Brain microvascular endothelial cell (primary cell): ENCODE data around the gene MRPL43.

Source experiments
- DNase-seq: peaks from one replicate; pipeline ENCODE4 v3.0.0-alpha.2; 2020
- H3K27ac ChIP-seq: fragments of 250-450 bp; sonication (Bioruptor Pico); 2 replicates; pipeline ENCODE4 v1.5.1; 2020; ENCODE audit warnings: mild to moderate bottlenecking, moderate library complexity
- H3K27me3 ChIP-seq: fragments of 250-450 bp; sonication (Bioruptor Pico); replicated peaks from 2 replicates; pipeline ENCODE4 v1.5.1; 2020; ENCODE audit warnings: mild to moderate bottlenecking
- H3K36me3 ChIP-seq: fragments of 250-450 bp; sonication (Bioruptor Pico); replicated peaks from 2 replicates; pipeline ENCODE4 v1.5.1; 2020; ENCODE audit warnings: mild to moderate bottlenecking
- H3K4me3 ChIP-seq: 2 replicates; pipeline ENCODE4 v1.5.1; 2011; ENCODE audit warnings: low read depth, mild to moderate bottlenecking, control low read depth, low read length, moderate library complexity
- in situ Hi-C: cut with HindIII; loops from 2 replicates; pipeline ENCODE4 v1.10.0; 2017; ENCODE audit warnings: low sequenced_read_pairs, low pct_ligation_motif_present
- TF ChIP-seq, protein P1 (sequence below): IDR thresholded peaks from 2 replicates; pipeline ENCODE4 v1.5.1; 2011; ENCODE audit warnings: low read depth, mild to moderate bottlenecking, moderate library complexity, low read length, control low read depth, inconsistent platforms; ENCODE audit errors: missing control alignments

The MRPL43 gene

DNA sequence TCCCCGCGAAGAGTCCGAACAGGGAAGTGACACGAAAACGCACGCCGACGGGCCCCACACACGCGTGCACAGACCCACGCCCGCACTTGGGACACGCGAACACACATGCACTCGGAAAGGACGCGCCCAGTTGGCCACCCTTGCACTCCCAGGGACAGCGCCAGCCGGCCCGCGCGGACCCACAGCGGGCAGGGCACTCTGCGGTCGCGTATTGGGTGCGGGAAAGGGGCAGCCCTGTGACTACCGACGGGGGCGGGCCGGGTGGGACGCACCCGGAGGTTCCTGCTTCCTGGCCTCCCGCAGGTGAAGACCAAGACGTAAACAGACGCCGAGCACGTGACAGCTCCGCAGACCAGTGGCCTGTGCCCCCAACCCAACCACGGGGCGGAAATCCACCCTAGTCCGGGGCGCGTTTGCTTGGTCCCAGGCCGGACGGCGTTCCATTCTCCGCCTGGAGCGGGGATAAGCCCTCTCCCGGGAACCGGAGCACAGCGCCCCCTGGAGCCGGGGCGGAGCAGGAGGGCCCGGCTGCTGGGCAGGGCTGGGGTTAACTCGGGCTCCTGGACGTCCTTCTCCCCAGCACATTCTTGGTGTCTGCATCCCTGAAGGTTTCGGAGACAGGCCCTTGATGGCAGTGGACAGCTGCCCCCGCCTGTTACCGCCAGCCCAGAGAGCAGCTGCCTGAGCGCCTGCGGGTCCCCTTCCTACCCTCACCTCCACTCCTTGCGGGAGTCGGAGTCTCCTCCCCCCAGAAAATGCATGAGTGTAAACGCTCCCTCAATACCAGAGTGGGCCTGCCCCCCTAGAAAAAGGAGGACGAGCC lies 10.3 kb upstream of the MRPL43 start:
- DNase-seq: peak; percentile 53
- peaks cover 18% of the 10 kb centered on the region for H3K36me3 ChIP-seq
- peak overlapping the region; percentile 95 for H3K27ac ChIP-seq
- H3K4me3 ChIP-seq: peak overlapping the region; percentile 81
- in situ Hi-C loops: no loop called here
- no peaks in the 10 kb centered on the region for H3K27me3 ChIP-seq
- TF ChIP-seq, protein P1, sequence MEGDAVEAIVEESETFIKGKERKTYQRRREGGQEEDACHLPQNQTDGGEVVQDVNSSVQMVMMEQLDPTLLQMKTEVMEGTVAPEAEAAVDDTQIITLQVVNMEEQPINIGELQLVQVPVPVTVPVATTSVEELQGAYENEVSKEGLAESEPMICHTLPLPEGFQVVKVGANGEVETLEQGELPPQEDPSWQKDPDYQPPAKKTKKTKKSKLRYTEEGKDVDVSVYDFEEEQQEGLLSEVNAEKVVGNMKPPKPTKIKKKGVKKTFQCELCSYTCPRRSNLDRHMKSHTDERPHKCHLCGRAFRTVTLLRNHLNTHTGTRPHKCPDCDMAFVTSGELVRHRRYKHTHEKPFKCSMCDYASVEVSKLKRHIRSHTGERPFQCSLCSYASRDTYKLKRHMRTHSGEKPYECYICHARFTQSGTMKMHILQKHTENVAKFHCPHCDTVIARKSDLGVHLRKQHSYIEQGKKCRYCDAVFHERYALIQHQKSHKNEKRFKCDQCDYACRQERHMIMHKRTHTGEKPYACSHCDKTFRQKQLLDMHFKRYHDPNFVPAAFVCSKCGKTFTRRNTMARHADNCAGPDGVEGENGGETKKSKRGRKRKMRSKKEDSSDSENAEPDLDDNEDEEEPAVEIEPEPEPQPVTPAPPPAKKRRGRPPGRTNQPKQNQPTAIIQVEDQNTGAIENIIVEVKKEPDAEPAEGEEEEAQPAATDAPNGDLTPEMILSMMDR: peak; percentile 95

DNA sequence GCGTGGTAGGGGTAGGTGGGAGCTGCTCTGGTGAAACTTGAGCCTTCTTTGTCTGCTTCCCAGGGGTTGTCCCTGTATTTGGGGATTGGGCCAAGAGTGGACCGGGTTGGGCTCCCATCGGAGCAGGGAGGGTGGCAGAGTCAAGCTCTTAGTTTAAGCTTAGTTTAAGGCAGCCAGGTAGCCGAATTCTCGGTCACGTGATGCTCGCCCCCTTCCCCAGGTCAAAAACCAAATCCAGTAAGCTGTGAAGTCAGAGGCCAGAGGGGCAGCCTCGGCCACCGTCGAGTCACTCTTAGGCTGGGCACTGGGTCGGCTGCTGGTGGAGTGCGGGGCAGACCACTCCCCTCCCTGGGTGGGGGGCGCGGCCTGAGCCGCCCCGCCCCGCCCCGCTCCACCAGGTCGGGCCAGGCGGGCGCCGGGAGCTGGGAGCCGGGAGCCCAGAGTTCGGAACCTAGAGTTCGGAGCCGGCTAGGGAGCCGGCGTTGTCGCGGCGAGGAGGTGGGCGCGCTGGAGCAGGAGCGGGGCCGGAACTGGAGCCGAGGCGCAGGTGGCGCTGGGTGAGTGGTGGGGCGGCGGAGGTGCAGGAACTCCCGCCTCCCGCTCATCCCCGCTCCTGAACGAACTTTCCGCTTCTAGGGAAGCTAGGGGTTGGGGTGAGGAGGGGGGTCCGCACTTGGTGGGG lies 9.5 kb upstream of the MRPL43 start:
- Histone ChIP-seq H3K36me3 (peaks cover 18% of the 10 kb centered on the region), H3K27ac (no peak overlapping the region), H3K27me3 (no peaks in the 10 kb centered on the region), H3K4me3 (peak overlapping the region; percentile 81)
- no peak for DNase-seq
- in situ Hi-C loops: no loop called here
- TF ChIP-seq, protein P1: no peak

DNA sequence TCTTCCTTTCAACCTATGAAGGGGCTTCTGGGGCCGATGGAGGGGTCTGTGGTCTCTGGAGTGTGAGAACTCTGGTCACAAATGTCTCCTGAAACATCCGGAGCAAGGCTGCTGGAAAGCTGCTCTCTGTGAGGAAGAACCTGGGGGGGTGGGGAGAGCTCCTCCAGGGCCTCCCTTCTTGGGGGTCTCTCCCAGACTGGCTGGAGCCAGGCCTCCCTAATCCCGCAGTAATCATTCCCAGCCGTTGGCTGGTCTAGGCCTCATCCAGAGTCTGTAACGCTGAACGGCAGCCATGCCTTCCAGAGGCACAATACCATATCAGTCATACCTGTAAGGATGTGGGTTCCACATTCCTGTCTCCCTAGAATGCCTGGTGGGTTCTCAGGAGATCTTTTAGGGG lies 7.9 kb upstream of the MRPL43 start:
- no peaks in the 10 kb centered on the region for H3K27me3 ChIP-seq
- no peak for DNase-seq
- TF ChIP-seq, protein P1: no peak
- in situ Hi-C loops: no loop called here
- H3K36me3 ChIP-seq: peaks cover 28% of the 10 kb centered on the region
- no peak overlapping the region for H3K27ac ChIP-seq
- no peak overlapping the region for H3K4me3 ChIP-seq

DNA sequence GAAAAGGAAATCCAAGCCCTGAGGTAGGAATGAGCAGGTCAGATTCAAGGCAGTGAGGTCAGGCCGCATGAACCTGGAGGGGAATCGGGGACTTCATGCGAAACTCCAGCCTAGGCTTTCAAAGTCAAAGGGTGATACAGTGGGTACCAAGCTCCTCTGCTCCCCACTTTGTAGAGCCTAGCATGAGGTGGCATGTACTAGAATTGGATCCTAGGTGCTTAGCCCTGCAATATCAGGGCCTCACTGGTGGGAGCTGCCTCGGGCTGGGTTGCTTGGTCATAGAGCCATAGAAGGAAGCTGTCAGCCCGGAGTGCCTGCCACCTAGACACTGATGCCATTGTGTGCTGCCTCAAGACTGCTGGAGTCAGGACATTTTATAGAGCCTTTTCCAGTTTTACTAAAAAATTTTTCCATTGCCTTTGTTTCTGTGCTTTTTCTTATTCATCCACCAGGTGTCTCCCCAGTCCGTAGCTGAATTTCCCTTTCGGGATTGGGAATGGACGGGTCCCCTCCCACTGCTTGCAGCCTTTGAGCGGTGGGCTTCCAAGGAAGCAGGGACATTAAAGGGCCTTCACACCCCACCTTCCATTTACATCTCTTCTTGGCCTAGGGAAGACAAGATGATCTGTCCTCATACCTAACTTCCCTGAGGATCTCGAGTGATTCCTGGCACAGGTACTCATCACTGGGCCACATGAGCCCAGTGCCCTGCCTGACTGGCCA lies 6.8 kb upstream of the MRPL43 start:
- DNase-seq: peak; percentile 29
- H3K4me3 ChIP-seq: no peak overlapping the region
- in situ Hi-C loops: no loop called here
- peaks cover 33% of the 10 kb centered on the region for H3K36me3 ChIP-seq
- no peak overlapping the region for H3K27ac ChIP-seq
- TF ChIP-seq, protein P1: peak; percentile 78
- H3K27me3 ChIP-seq: no peaks in the 10 kb centered on the region

DNA sequence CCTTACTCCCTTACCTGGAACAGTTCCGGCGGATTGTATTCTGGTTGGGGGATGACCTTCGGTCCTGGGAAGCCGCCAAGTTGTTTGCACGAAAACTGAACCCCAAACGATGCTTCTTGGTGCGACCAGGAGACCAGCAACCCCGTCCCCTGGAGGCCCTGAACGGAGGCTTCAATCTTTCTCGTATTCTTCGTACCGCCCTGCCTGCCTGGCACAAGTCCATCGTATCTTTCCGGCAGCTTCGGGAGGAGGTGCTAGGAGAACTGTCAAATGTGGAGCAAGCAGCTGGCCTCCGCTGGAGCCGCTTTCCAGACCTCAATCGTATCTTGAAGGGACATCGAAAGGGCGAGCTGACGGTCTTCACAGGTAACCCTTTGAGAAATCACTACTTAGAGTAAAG lies 1.8 kb upstream of the MRPL43 start:
- TF ChIP-seq, protein P1: no peak
- H3K27ac ChIP-seq: no peak overlapping the region
- no peak overlapping the region for H3K4me3 ChIP-seq
- DNase-seq: no peak
- peaks cover 30% of the 10 kb centered on the region for H3K36me3 ChIP-seq
- in situ Hi-C loops: no loop called here
- H3K27me3 ChIP-seq: no peaks in the 10 kb centered on the region
